Hepatic stellate cell (primary cell): ENCODE measurements around the gene TREML2.
A peak's percentile ranks its signal among the peaks of the same experiment; 100 is the strongest.
"Not testable (repeated sequence)": the region's sequence is repeated elsewhere in the genome, so short reads cannot be mapped to it uniquely, and the experiment has no call there.

ENCODE experiments used
- DNase-seq: peaks from one replicate; pipeline ENCODE4 v3.0.0; 2011; ENCODE audit warnings: low spot score

The TREML2 gene

DNA sequence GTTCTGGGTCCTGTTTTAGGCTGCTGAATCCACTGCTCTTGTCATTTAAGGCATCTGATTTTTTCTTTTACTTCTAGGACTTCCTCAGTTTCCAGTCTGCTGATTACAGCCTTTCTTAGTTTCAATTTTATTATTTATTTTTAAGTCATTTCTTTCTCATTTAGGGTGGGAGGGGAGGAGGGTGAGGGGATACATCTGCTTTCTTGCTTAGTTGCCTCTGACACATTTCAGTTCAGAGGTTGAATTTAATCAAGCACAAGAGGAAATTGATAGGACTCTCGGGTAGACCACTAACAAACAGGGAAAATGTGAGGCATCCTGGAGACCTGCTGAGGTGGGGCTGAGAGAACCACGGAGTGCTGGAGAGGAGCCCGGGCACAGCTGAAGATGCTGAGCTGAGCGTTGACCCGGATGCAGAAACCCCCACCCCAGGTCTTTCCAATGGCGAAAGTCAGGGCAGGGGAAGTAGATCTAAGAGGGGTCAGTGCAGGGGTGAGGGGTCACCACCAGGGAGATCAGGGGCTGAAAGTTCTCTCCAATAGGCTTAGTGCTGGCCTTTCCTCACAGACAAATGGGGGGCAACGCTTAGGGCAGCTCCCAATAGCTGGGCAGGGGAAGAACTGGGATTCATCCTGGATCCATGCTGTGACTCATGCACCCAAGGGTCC, 7.6 kb upstream of the TREML2 start:
- no peak for DNase-seq

DNA sequence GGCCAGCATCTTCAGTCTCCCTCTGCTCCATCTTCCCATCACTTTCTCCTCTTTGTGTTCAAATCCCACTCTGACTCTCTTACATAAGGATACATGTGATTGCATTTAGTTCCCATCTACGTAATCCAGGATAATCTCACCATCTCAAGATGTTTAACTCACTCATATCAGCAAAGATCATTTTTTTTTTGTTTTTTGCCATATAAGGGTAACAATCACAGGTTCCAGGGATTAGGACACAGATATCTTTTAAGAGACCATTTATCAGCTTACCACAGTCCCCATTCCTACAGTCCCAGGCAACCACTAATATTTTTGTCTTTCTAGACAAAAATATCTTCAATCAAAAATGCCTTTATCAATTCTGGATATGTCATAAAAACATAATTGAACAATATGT, 3.2 kb upstream of the TREML2 start:
- DNase-seq = no peak

DNA sequence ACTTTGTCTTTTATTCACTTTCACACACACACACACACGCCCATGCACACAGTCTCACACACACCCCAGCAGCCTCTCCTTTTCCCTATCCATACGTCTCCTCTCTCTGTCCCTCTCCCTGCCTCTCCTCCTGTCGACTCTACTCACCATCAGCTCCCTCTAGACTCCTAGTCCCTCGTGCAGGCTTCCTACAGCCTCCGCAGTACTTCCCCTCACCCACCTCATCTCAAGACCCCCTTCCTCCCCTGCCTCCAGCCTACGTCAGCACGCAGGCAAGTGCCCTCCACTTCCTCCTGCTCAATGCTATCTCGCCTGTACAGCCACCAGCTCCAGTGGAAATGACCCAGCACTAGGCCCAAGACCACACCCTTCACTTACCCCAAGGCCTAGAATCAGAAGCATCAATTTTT, 820 bp upstream of the TREML2 start:
- DNase-seq = no peak

DNA sequence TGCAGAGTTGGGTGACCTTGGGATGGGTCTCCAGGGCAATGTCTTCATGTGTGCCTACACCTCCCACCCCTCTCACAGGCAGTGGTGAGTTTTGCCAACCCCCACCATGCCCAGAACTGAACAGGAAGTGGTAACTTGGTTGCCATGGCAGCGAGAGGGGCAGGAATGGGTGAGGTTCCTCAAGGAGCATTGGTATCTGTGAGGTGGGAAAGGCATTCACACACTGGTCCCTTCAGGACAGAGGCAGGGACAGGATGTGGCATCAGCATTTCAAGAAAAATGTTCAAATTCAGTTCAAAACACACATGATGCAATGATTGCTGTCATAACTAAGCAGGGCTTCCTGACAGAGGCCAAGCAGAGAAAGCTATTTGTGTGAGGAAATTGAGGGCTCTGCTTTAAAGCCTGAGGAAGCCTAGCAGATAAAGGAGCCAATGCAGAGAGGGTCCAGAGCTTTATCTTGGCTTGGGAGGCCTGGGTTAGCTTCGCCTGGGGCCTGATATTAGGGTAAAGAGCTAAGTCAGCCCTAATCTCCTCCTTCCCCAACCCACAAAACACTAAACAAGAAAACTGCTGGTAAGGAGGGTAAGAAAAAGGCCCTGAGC, 551 bp downstream of the TREML2 start:
- DNase-seq = no peak

DNA sequence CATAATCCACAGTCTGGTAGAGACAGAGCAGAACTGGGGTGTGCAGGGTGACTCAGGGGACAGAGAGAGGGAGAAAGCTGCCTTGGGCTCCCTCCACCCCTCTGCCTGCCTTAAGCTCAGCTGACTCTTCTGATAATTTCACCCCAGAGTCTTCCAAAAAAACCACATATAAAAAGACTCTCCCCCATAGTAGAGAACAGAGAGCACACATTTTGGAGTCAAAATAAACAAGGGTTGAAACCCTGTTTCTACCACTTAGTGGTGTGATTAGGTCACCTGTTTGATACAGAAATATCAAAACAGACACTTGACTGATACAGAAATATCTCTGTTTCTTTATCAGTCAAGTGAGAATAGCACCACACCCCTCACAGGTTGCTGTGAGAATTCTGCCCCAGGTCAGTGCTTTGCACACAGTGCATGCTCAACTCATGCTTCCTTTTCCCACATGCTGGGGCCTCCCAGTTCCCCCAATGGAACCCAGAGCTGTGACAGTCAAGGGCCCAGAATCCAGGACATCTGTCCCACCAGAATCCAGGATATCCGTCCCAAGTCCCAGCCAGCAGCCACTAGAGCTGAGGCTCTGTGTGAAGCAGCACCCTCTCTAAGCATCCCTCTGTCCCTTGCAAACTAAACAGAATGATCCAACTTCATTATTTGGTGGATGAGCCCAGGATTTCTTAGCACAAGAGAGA, 1.2 kb downstream of the TREML2 start:
- DNase-seq = no peak

DNA sequence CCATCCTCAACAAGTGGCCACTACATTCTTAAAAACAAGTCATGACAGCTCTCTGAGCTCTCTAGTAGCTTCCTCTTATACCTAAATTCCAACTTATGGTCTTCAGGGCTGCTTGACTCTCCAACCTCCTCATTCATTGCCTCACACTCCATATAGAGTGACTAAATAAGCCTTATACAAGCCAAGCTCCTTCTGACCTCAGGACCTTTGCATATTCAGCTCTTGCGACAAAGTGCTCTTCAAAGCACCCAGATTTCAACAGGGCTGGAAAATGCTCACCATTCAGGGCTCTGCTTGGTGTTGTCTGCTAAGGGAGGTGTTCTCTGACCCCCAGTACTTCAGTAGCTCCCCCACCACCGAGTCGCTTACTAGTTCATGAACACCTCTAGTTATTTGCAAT, 3.7 kb downstream of the TREML2 start:
- no peak for DNase-seq

DNA sequence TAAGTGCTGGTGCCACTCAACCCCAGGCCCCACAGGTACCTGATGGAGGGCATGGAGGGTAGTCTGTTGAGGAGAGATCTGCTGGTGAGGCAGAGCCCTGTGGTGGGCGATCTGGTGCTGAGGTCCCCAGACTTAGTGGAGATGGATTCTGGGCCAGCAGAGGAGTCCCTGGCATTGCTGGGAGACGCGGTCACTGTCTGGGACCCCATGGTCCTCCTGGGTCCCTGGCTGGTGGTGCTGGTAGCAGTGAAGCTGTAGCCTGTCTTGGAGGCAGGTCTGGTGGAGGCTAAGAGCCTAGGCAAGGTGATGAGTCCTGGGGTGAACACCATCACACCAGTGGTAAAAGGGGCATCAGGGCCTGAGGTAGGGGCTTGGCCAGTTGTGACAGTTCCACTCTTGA, 6.6 kb downstream of the TREML2 start:
- DNase-seq = no peak

DNA sequence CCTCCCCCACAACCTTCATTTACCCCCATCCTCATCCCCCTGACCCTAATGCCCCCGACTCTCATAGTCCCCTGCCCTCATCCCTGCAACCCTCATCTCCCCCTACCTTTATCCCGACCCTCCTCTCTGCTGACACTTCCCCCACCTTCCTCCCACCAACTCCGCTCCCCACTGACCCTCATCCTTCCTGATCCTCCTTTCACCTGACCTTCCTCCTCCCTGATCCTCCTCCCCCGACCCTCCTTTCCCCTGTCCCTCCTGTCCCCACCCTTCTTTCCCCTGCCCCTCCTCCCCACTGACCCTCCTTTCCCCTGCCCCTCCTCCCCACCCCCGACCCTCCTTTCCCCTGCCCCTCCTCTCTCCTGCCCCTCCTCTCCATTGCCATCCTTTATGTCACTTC, 7.1 kb downstream of the TREML2 start:
- DNase-seq = no peak

DNA sequence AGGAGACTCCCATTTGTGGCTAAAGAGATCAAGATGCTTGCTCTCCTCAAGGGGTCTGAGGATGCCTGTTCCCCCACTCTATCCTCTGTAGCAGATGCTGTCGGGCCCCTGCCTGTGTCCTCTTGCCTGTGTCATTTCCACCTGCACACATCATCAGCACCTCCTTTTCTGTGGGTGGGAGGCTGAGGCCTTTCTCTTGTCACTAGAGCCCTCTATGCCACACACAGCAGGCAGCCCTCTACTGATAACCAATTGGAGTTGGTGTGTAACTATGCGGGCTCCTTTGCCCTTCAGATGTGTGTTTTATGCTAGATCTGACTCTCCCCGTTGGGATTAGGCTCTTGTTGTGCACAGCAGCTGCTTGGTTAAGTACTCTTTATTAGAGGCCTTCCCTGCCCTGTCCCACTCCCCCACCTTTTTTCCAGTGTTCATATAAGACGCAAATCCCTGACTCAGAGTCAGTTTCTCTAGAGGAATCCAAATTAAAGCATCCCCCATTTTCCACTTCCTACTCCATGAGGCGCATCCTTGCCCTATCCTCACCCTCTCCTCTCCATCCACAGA, 7.7 kb downstream of the TREML2 start:
- no peak for DNase-seq

DNA sequence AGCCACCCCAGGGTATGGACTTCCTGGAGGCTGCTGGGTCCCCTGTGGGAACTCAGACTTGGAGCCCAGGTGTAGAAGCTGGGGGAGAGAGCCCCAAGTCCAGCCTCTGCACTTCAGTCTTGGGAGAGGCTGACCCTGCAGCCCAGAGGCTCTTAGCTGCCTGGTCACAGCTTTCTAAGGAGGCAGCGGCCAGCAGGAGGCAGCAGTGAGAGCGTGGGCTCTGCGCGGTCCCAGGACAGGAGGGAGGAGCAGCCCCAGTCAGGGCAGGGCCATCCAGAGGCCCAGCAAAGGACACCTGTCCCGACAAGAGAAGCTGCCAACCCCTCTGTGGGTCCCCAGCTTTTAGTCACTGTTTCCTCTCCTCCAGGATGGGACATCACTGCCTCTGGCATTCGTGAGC, 9.4 kb downstream of the TREML2 start:
- peak; percentile 24 for DNase-seq

DNA sequence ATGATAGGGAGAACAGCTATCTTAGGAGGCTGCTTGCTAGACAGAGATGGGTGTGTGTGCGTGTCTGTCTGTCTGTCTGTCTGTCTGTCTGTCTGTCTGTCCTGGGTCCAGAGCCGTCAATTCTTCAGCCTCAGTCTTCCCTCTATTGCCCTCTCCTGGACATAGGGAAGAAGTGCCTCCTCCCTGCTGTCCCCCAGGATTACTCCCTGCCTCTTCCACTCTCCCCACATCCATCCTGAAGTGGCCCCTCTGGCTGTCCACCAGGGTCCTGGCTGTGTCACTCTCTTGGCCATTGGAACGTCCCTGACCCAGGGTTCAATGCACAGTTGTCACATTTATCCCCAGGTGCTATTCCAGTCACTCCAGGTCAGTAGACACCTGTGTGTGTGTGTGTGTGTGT, 10.2 kb downstream of the TREML2 start:
- DNase-seq = no peak

DNA sequence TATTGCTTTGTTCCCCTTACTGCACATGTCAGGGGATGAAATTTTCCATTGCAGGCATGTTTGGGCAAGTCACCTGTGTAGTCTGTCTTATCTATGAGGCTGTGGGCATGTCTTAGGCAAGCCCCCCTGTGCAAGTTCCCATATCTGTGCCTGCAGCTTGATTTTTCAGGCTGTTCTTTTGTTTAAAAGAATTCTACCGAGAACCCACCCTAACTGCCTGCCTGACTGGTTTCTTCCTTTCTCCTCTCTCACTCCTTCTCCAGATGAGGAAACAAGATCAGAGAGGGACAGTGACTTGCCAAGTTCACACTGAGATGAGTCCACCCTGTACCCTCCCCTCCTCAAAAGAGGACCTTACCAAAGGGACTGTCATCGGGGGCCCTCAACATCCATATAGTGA, 11.0 kb downstream of the TREML2 start:
- no peak for DNase-seq

DNA sequence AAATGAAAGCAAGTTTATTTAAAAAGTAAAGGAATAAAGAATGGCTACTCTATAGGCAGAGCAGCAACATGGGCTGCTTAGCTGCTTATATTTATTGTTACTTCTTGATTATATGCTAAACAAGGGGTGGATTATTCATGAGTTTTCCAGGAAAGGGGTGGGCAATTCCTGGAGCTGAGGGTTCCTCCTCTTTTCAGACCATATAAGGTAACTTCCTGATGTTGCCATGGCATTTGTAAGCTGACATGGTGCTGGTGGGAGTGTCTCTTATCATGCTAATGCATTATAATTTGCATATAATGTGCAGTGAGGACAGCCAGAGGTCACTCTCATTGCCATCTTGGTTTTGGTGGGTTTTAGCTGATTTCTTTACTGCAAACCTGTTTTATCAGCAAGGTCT, 11.9 kb downstream of the TREML2 start:
- not testable (repeated sequence) for DNase-seq

DNA sequence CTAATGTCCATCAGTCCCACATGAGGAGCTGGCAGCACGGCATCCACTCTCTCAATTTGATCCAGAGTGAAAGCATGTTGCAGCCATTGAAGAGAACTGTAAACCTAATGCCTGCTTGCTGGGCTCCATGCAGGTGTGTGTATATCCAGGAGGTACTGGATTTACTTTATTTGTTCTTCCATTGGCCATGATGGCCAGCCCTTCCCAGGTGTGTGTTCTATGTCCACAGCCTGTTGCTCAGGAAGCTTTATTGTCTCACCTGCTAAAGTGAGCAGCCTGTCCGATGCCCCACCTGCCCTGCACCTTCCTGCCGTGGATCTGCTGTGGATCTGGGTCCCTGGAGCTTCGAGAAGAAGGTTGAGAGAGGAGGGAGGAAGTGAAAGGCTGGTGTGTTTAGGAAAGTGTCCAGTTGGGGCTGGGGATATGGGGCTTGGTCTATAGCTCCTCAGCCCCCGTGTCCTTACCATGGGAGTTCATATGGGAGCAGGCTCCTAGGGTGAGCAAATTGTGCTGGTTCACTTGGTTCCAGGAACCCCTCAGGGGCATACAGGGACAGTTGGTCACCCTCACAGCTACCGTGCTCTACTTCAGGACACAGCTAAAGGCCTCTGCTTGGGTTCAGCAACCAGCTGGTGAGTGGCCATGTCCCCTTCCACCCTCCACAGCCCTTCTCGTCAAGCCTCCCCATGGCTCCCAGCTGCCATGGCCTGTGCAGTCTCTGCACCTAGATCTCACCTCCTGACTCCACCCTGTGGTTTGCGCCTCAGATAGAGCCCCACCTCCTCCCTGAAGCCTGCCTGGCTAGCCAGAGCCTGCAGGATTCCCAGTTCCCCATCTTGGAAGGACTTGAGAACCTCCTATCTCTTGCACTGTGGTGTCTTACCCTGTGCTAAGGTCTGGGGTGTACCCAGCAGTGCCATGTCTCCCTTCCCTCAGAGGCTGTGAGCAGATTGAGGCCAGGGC, 12.7 kb downstream of the TREML2 start:
- no peak for DNase-seq

DNA sequence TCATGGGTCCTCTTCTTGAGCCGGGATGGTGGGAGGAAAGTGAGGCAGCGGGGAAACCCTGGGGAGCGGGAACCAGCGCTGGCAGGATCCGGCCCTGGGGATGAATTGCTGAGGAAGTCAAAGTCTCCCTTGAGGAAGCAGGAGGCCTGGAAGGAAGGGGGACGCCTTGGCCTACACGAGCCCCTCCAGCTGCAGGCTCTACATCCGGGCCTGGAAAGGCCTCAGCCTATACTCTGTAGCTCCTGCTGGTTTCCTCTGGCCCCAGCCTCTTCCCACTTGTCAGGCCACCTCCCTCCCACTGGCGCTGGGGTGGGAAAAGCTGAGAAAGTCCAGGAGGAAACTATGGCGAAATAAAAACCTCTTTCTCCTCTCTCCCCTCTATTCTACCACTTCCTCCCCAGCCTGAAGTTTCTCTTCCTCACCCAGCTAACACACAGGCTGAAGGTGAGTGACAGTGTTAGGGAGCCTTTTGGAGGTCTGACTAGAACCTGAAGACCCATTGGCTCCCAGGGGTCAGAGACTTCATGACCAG, 14.9 kb downstream of the TREML2 start:
- no peak for DNase-seq

DNA sequence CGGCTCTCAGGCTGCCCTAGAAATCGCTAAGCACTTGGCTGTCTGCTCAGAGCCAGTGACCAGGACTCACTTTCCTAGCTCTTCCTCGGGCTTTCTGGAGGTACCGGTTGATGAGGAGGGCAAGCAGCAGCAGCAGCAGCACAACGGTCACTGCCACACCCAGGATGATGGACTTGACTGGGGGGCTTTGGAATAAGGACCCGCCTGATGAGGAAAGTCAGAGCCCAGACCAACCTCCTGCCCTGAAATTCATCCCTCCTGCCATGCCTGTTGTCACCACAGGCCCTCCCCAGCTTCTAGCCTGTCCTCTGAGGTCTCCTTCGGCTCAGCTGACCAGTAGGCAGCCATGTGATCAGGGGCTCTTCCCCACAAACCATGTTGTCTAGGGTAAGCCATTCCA, 16.2 kb downstream of the TREML2 start:
- no peak for DNase-seq

DNA sequence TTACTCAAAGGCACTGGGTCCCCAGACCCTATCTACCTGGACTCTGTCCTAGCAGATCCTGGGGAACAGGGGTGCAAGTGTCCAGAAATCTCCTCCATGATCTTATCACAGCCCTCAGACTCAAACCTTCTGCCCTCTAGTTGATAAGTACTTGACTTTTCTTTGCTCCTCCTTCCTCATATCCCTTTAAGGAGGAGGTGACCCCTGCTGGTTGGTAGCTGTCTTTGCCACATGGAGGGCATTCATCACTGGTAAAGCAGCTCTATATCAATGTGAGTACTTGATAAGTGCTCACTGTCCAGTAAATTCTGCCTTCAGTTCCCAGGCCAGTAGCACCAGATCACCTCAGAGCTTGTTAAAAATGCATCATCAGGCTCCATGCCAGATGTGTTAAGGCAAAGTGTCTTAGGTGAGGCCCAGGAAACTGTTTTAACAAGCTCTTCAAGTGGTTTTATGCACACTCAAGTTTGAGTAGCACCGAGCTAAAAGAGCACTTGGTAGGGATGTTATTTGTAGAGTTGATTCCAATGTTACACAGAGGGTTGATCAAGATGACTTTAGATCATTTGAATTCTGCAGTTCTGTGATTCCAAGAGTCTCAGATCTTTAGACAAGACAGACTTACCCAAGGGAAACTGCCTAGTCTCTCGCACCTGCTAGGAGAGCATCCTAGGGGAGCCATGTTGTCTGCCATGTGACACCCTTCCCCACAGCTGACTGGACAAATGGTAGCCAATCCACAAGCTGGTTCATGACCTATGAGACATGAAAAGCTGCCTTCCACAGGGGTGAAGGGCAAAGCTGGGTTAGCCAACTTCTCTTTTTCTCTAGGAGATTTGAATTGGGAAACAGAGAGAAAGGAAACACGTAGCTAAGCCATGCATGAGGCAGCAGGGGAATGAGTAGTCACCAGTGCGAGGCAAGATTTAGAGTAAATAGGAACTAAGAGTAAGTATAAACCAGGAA, 18.6 kb downstream of the TREML2 start:
- peak; percentile 61 for DNase-seq

DNA sequence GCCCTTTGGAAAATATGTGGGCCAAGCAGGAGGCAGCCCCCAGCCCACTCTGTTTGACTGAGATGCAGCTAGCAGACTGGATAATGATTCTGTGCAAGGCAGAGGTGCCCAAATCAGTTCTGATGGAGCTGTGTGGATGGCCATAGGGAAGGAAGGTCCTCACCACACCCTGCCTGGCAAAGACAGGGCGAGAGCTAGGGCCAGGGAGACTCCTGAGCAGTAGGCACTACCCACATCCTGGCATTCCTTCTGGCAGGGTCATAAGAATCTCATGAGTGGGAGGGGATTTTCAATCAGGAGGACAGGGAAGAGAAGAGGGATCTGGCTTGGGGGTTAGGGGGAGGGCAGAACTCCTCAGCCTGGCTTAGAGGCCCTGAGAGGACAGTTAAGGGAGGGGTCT, 19.4 kb downstream of the TREML2 start:
- no peak for DNase-seq

DNA sequence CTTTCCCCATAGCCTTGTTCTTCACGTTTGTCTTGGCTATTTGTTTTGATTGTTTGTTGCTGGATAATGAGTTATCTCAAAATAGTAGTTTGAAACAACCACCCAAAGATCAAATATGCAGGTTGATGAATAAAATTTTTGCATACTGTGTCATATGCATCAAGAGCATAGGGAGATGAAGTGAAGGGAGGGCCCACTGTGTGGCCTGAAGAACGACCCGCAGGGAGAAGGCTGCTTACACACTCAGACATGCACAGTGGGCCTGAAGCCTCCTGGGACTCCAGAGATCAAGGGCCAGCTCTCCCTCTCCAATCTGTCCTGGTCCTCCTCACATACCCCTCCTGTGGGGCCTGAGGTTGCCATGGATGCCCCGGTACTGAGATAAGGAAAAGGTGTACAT, 21.8 kb downstream of the TREML2 start:
- no peak for DNase-seq

DNA sequence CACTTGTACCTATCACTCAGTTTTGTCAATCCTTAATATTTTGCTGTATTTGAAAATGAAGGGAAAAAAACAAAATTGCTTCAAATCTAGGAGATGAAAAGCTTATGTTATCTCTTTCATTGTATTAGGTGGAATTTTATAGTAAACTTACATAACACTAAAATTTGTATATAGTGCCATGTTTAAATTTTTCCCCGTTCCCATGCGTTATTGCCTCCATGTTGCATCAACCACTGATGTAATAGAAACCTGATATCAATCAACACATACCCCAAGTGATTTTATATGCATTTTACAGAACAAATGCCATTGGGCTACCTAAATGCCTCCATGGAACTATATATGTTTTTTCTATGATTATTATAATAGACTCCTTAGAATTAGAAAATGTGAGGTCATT, 23.3 kb downstream of the TREML2 start:
- no peak for DNase-seq

DNA sequence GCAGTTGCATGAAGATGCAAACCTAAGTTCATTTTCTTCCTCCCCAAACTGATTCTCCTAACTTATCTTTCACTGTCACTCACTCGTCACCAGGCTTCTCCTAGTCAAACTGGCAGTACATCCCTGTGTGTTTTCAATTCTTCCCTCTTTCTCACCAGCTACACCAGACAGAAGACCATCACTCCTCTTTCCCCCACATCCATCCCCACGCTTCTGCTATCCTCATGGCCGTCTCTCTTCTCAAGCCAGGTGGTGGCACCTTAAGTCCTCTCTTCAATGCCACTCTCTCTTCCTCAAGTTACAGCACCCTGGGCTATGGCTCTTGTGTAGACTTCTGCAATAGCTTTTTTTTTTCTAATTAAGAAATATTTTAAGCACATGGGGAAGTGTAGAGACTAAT, 23.7 kb downstream of the TREML2 start:
- no peak for DNase-seq
